GM12864 (cell line): ENCODE measurements around the gene EHHADH.

Experiments used
- DNase-seq: peaks from one replicate; pipeline ENCODE4 v3.0.0-alpha.2; 2011; ENCODE audit warnings: low read depth
- H3K4me3 ChIP-seq: 2 replicates; pipeline ENCODE4 v1.5.1; 2011; ENCODE audit warnings: mild to moderate bottlenecking, low read depth, low read length, control low read depth
- CTCF ChIP-seq: IDR thresholded peaks from 2 replicates; pipeline ENCODE4 v1.5.1; 2011; ENCODE audit warnings: low read depth, mild to moderate bottlenecking, moderate library complexity, low read length, control low read depth, inconsistent platforms; ENCODE audit errors: missing control alignments

EHHADH gene

GRCh38 chr3:185253645-185254410, at the start of gene EHHADH:
Gene EHHADH, minus strand, starts transcription at chr3:185254049. Its CDS starts 27 bp downstream, at chr3:185254022.
- DNase-seq, result peak; percentile 8
- TF ChIP-seq CTCF, result no peak
- peak within 1 kb of the TSS; percentile 63 for H3K4me3 ChIP-seq

DNA sequence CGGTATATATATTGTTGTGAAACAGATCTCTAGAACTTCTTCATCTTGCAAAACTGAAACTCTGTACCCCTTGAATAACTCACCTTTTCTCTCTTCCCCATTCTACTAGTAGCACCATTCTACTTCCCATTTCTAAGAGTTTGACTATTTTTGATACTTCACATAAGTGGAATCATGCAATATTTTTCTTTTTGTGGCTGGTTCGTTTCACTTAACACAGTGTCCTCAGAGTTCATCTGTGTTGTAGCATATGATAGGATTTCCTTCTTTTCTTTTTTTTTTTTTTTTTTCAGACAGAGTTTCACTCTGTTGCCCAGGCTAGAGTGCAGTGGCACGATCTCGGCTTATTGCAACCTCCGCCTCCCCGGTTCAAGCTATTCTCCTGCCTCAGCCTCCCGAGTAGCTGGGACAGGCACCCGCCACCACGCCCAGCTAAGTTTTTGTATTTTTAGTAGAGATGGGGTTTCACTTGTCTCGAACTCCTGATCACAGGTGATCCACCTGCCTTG, 46.1 kb upstream of the EHHADH start:
- peak overlapping the region; percentile 30 for H3K4me3 ChIP-seq

GRCh38 chr3:185297867-185298266, 44.0 kb upstream of the EHHADH start:
- no peak for TF ChIP-seq CTCF
- no peak overlapping the region for H3K4me3 ChIP-seq
- DNase-seq, result no peak

More for the DNA sequence above, 46.1 kb upstream of the EHHADH start:
- peak; percentile 77 for DNase-seq

- no peak overlapping the region for H3K4me3 ChIP-seq
- TF ChIP-seq CTCF, result no peak
- DNase-seq, result no peak
Observed at GRCh38 chr3:185292238-185292637, 38.4 kb upstream of the EHHADH start.

GRCh38 chr3:185290266-185290665, 36.4 kb upstream of the EHHADH start:
- DNase-seq, result no peak
- TF ChIP-seq CTCF, result no peak
- H3K4me3 ChIP-seq, result no peak overlapping the region

DNA sequence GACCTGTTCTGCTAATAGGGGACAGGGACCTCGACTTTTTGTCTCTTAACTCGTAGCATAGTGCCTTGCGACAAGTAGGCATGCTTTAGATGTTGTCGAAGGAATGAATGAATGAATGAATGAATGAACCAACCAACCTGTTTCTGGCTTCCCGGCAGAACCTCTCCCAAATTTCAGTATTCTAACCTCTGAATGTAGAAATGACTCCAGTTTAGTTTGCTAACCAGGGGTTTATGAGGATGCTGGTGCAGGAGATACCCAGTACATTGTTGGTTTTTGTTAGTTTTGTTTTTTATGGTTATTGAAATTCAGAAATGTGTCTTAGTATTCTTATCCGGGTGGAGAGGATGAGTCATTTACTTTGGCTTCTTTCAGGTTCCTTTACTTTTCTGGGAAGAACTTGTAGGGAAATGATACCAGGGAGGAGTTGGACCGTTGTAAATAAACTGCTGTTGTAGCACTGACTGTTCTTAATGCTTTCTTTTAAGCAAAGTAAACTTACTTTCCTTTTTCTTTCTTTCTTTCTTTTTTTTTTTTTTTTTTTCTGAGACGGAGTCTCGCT, 29.6 kb upstream of the EHHADH start:
- H3K4me3 ChIP-seq, result peak overlapping the region; percentile 60
- no peak for TF ChIP-seq CTCF
- no peak for DNase-seq

DNA sequence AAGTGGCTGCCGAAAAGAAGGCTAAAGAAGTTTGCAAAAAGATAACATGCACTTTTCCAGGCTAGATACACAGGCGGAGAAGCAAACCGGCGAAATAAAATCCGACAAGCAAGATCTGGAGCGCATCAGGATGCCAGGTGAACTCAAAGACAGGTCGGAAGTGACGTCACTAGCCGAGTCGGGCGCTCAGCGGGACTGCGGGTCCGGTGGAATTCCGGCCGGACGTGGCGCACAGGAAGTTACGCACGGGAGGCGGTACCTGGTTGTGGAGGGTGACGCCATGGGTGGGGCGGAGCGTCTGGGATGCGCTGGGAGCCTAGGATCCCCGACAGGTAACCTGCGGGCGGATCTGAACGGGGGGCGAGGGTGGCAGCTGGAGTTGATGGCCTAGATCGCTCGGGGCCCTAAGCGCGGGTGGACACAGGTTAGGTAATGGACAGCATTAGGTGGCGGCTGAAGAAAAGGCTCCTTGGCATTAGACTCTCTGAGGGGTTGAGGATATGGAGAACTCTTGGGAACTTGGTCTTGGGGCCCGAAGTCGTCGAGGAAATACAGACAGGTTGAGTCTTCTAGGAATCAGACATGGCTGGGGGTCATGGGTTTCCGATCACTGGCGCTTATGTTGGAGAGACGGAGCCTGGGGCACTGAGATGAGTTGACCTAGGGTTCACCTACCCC, 29.0 kb upstream of the EHHADH start:
- no peak for TF ChIP-seq CTCF
- peak; percentile 90 for DNase-seq

More for the DNA sequence above, 29.0 kb upstream of the EHHADH start:
- peak overlapping the region; percentile 60 for H3K4me3 ChIP-seq
